ENCODE results near the gene TSFM.

DNA sequence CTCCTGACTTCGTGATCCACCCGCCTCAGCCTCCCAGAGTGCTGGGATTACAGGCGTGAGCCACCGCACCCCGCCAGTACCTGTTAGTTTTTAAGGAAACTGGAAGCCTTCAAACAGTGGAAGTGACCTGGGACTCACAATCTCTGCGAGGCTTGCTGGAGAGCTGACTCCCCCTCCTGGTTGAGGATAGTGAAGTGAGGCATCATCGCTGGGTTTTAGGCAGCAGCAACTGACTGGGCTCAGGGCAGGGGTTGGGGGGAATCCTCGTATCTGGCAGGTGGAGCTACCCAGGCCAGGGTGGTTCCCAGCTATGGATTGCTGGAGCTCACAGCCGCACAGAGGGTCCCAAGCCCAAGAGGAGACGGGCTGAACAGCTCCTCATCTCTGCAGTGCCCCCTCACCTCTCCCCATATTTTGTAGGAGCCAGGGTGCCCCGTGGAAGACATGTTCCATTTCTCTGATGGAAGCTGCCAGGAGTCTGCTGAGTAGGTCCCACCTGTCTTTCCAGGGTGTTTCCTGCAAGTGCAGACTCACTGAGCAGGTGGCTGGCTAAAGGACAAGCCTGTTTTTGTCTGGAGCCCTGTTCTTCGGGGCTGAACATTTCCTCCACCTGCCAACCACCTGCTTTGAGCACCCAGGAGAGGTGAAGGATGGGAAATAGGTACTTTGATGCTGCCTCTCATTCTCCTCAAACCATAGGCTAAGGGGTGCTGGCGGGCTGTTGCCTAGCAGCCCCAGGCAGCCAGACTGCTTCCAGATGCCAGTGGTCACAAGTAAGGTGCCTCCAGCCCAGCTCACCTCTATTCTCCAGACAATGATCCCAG, 32.8 kb downstream of the TSFM start:
- TF ChIP-seq, protein P1, sequence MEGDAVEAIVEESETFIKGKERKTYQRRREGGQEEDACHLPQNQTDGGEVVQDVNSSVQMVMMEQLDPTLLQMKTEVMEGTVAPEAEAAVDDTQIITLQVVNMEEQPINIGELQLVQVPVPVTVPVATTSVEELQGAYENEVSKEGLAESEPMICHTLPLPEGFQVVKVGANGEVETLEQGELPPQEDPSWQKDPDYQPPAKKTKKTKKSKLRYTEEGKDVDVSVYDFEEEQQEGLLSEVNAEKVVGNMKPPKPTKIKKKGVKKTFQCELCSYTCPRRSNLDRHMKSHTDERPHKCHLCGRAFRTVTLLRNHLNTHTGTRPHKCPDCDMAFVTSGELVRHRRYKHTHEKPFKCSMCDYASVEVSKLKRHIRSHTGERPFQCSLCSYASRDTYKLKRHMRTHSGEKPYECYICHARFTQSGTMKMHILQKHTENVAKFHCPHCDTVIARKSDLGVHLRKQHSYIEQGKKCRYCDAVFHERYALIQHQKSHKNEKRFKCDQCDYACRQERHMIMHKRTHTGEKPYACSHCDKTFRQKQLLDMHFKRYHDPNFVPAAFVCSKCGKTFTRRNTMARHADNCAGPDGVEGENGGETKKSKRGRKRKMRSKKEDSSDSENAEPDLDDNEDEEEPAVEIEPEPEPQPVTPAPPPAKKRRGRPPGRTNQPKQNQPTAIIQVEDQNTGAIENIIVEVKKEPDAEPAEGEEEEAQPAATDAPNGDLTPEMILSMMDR (IDR thresholded peaks at IDR 0.05; ENCODE audit: low read length), result no peak
- TF ChIP-seq EZH2 (optimal IDR thresholded peaks at IDR 0.05; ENCODE audit: low read depth, low read length), result no peak

Data from MM.1S (cell line).